Ammon's horn (tissue), 1 donor: ENCODE data around the gene BCAR3.
"Not testable (repeated sequence)": the region's sequence is repeated elsewhere in the genome, so short reads cannot be mapped to it uniquely, and the experiment has no call there.

Source experiments
- DNase-seq: peaks from one replicate; pipeline ENCODE4 v3.0.0-alpha.2; 2016; ENCODE audit warnings: low spot score

BCAR3 gene

GRCh38 chr1:93668121-93668520, 13.5 kb downstream of the BCAR3 start:
- no peak for DNase-seq

GRCh38 chr1:93667642-93668041, 14.0 kb downstream of the BCAR3 start:
- no peak for DNase-seq

- DNase-seq: no peak
These were observed 14.8 kb downstream of the BCAR3 start for GRCh38 chr1:93666613-93667384.

GRCh38 chr1:93665015-93665414, 16.6 kb downstream of the BCAR3 start:
- DNase-seq: no peak

GRCh38 chr1:93663208-93663614, 18.4 kb downstream of the BCAR3 start:
- DNase-seq: no peak

- DNase-seq: no peak
These were observed 19.0 kb downstream of the BCAR3 start for GRCh38 chr1:93662481-93663207.

GRCh38 chr1:93661829-93662474, 19.7 kb downstream of the BCAR3 start:
- no peak for DNase-seq

GRCh38 chr1:93661341-93661740, 20.3 kb downstream of the BCAR3 start:
- DNase-seq: not testable (repeated sequence)

- DNase-seq: no peak
These were observed 21.7 kb downstream of the BCAR3 start for GRCh38 chr1:93659822-93660503.

- DNase-seq: no peak
These were observed 23.4 kb downstream of the BCAR3 start for GRCh38 chr1:93658188-93658587.

GRCh38 chr1:93656491-93656890, 25.1 kb downstream of the BCAR3 start:
- DNase-seq: no peak

GRCh38 chr1:93653656-93654055, 28.0 kb downstream of the BCAR3 start:
- no peak for DNase-seq

- no peak for DNase-seq
These were observed 29.2 kb downstream of the BCAR3 start for GRCh38 chr1:93652323-93652949.

- no peak for DNase-seq
These were observed 29.9 kb downstream of the BCAR3 start for GRCh38 chr1:93651695-93652094.

- DNase-seq: not testable (repeated sequence)
These were observed 31.5 kb downstream of the BCAR3 start for GRCh38 chr1:93650159-93650558.

GRCh38 chr1:93649231-93649630, 32.4 kb downstream of the BCAR3 start:
- no peak for DNase-seq

- DNase-seq: no peak
These were observed 33.0 kb downstream of the BCAR3 start for GRCh38 chr1:93648656-93649055.

GRCh38 chr1:93641527-93641926, 40.1 kb downstream of the BCAR3 start:
- DNase-seq: no peak

GRCh38 chr1:93640656-93641440, 40.8 kb downstream of the BCAR3 start:
- no peak for DNase-seq

- peak; percentile 24 for DNase-seq
These were observed 42.7 kb downstream of the BCAR3 start for GRCh38 chr1:93638981-93639380.

- no peak for DNase-seq
These were observed 43.3 kb downstream of the BCAR3 start for GRCh38 chr1:93638307-93638847.
